ENCODE results near the gene PFDN2.

- no peak for TF ChIP-seq CTCF (IDR thresholded peaks at IDR 0.05)
- no peak for TF ChIP-seq POLR2A (IDR thresholded peaks at IDR 0.05)
These were observed 41.4 kb downstream of the PFDN2 start for GRCh38 chr1:161076410-161076809.

Data from thyroid gland (tissue), 4 donors.